SK-N-SH treated with all-trans-retinoic acid at 6 μM for 48 hours (cell line): ENCODE measurements around the gene ZNF423.

Experiments
- BACH2 ChIP-seq: fragments of 250-450 bp; sonication (Bioruptor Pico); IDR thresholded peaks from 2 replicates; pipeline ENCODE4 v1.9.0; 2021; ENCODE audit warnings: mild to moderate bottlenecking, borderline replicate concordance
- CSDC2 ChIP-seq: fragments of 250-450 bp; sonication (Bioruptor Pico); IDR thresholded peaks from 2 replicates; pipeline ENCODE4 v1.5.0; 2020; ENCODE audit warnings: mild to moderate bottlenecking, moderate library complexity
- GLIS3 ChIP-seq: fragments of 250-450 bp; sonication (Bioruptor Pico); IDR thresholded peaks from 2 replicates; pipeline ENCODE4 v1.5.0; 2020; ENCODE audit warnings: mild to moderate bottlenecking, moderate library complexity
- OSR1 ChIP-seq: fragments of 250-450 bp; sonication (Bioruptor Pico); IDR thresholded peaks from 2 replicates; pipeline ENCODE4 v1.8.0; 2022; ENCODE audit warnings: moderate library complexity, mild to moderate bottlenecking, inconsistent platforms
- PATZ1 ChIP-seq: fragments of 250-450 bp; sonication (Bioruptor Pico); IDR thresholded peaks from 2 replicates; pipeline ENCODE4 v1.8.0; 2020; ENCODE audit warnings: mild to moderate bottlenecking, moderate library complexity, borderline replicate concordance
- PPARA ChIP-seq: fragments of 250-450 bp; sonication (Bioruptor Pico); IDR thresholded peaks from 2 replicates; pipeline ENCODE4 v1.5.0; 2020; ENCODE audit warnings: mild to moderate bottlenecking, borderline replicate concordance
- RARB ChIP-seq: fragments of 250-450 bp; sonication (Bioruptor Pico); IDR thresholded peaks from 2 replicates; pipeline ENCODE4 v1.8.0; 2021; ENCODE audit warnings: mild to moderate bottlenecking, moderate library complexity
- TCF4 ChIP-seq: fragments of 250-450 bp; sonication (Bioruptor Pico); IDR thresholded peaks from 2 replicates; pipeline ENCODE4 v1.8.0; 2021; ENCODE audit warnings: mild to moderate bottlenecking, moderate library complexity, borderline replicate concordance
- ZC3H10 ChIP-seq: fragments of 250-450 bp; sonication (Bioruptor Pico); IDR thresholded peaks from 2 replicates; pipeline ENCODE4 v1.5.1; 2021; ENCODE audit warnings: mild to moderate bottlenecking, moderate library complexity
- ZFP3 ChIP-seq: fragments of 250-450 bp; sonication (Bioruptor Pico); IDR thresholded peaks from 2 replicates; pipeline ENCODE4 v1.5.0; 2020; ENCODE audit warnings: mild to moderate bottlenecking, moderate library complexity
- ZFP30 ChIP-seq: fragments of 450-650 bp; formaldehyde crosslinking; IDR thresholded peaks from 2 replicates; pipeline ENCODE4 v1.5.0; 2022; ENCODE audit warnings: mild to moderate bottlenecking, moderate library complexity
- ZNF70 ChIP-seq: fragments of 450-650 bp; formaldehyde crosslinking; IDR thresholded peaks from 2 replicates; pipeline ENCODE4 v1.5.0; 2020; ENCODE audit warnings: mild to moderate bottlenecking, moderate library complexity
- ZNF8 ChIP-seq: fragments of 450-650 bp; formaldehyde crosslinking; IDR thresholded peaks from 2 replicates; pipeline ENCODE4 v1.5.0; 2020; ENCODE audit warnings: mild to moderate bottlenecking, moderate library complexity
- TF ChIP-seq, protein P1 (sequence below): fragments of 250-450 bp; sonication (Bioruptor Pico); IDR thresholded peaks from 2 replicates; pipeline ENCODE4 v1.5.1; 2020; ENCODE audit warnings: low read depth, mild to moderate bottlenecking, moderate library complexity

GRCh38 chr16:49464093-49464492 lies 391.8 kb downstream of the ZNF423 start:
- TF ChIP-seq RARB (CRISPR knock-in tag) (no peak), PATZ1 (no peak), OSR1 (CRISPR knock-in tag) (no peak), PPARA (CRISPR knock-in tag) (no peak), ZFP30 (no peak), CSDC2 (CRISPR knock-in tag) (no peak), ZNF8 (CRISPR knock-in tag) (no peak), ZNF70 (no peak), TCF4 (CRISPR knock-in tag) (no peak), GLIS3 (CRISPR knock-in tag) (no peak), BACH2 (no peak), ZC3H10 (CRISPR knock-in tag) (no peak), ZFP3 (CRISPR knock-in tag) (no peak)
- TF ChIP-seq, protein P1, sequence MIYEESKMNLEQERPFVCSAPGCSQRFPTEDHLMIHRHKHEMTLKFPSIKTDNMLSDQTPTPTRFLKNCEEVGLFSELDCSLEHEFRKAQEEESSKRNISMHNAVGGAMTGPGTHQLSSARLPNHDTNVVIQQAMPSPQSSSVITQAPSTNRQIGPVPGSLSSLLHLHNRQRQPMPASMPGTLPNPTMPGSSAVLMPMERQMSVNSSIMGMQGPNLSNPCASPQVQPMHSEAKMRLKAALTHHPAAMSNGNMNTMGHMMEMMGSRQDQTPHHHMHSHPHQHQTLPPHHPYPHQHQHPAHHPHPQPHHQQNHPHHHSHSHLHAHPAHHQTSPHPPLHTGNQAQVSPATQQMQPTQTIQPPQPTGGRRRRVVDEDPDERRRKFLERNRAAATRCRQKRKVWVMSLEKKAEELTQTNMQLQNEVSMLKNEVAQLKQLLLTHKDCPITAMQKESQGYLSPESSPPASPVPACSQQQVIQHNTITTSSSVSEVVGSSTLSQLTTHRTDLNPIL (CRISPR knock-in tag) = no peak
